ENCODE measurements around the gene CKLF.

GRCh38 chr16:66549284-66550131, 2.9 kb upstream of the CKLF start, which contains the start of gene TK2:
- TF ChIP-seq CTCF (IDR thresholded peaks at IDR 0.05) (peak in 2 of 4 experiments; percentile 26 to 29), POLR2A (IDR thresholded peaks at IDR 0.05) (peak; percentile 40), POLR2AphosphoS5 (IDR thresholded peaks at IDR 0.05) (no peak)
